HG03097 (cell line): ENCODE data around the gene SLC5A9.
"Not testable (repeated sequence)": the region's sequence is repeated elsewhere in the genome, so short reads cannot be mapped to it uniquely, and the experiment has no call there.

Experiments
- ATAC-seq: cut with Tn5 transposase; IDR thresholded peaks from one replicate; pipeline ENCODE4 v1.9.1; 2021; ENCODE audit not compliant: unreplicated experiment, low FRiP score

SLC5A9 gene

DNA sequence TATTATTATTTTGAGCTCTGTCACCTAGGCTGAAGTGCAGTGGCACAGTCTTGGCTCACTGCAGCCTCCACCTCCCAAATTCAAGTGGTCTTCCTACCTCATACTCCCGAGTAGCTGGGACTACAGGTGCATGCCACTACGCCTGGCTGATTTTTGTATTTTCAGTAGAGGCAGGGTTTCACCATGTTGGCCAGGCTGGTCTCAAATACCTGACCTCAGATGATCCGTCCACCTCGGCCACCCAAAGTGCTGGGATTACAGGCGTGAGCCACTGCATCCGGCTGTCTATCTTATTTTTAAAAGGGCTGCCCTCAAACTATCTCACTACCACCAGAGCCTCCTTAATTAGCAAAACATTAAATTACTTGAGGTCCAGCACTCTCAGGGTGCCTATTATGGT is 71.6 kb downstream of the SLC5A9 start:
- ATAC-seq, result not testable (repeated sequence)

DNA sequence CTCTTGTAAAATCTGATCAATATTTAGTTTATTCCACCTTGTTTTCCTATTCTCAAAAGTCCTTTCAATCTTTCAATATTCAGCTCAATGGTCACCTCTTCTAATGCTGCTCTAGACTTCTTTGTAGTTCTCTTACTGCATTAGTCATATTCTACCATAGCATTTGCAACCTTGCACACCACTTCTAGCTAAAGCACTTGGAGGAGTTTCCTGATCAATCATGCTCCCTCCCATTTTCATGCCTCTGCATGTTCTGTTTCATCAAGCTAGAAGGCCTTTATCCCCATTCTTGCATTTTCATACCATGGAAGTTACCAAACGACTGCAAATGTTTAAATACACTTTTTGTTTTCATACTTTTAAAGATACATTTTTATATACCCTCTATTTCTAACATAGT is 72.1 kb downstream of the SLC5A9 start:
- ATAC-seq, result no peak
